UCSD-AML1 (cell line): Measurements from ENCODE around the gene FAM13A.
"Not testable (repeated sequence)": the region's sequence is repeated elsewhere in the genome, so short reads cannot be mapped to it uniquely, and the experiment has no call there.

ENCODE experiments used
- DNase-seq: peaks from one replicate; lab custom pipeline; 2025; ENCODE audit not compliant: unreplicated experiment; lab: John Stamatoyannopoulos, UW

The FAM13A gene

GRCh38 chr4:88858752-88859151 lies 198.2 kb downstream of the FAM13A start:
- DNase-seq: no peak

- DNase-seq: no peak
Observed at GRCh38 chr4:88857588-88857987, 199.4 kb downstream of the FAM13A start.

- DNase-seq: no peak
Observed at GRCh38 chr4:88854481-88854880, 202.5 kb downstream of the FAM13A start.

DNA sequence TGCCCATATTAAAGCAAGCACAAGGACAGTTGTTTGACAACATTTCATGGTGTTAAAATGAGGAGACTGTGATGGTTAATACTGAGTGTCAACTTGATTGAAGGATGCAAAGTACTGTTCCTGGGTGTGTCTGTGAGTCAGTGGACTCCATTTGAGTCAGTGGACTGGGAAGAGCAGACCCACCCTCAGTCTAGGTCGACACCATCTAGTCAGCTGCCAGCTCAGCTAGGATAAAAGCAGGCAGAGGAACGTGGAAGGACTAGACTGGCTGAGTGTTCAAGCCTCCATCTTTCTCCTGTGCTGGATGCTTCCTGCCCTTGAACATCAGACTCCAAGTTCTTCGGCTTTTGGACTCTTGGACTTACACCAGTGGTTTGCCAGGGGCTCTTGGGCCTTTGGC lies 203.4 kb downstream of the FAM13A start:
- not testable (repeated sequence) for DNase-seq

GRCh38 chr4:88846206-88846790 lies 210.7 kb downstream of the FAM13A start:
- no peak for DNase-seq

DNA sequence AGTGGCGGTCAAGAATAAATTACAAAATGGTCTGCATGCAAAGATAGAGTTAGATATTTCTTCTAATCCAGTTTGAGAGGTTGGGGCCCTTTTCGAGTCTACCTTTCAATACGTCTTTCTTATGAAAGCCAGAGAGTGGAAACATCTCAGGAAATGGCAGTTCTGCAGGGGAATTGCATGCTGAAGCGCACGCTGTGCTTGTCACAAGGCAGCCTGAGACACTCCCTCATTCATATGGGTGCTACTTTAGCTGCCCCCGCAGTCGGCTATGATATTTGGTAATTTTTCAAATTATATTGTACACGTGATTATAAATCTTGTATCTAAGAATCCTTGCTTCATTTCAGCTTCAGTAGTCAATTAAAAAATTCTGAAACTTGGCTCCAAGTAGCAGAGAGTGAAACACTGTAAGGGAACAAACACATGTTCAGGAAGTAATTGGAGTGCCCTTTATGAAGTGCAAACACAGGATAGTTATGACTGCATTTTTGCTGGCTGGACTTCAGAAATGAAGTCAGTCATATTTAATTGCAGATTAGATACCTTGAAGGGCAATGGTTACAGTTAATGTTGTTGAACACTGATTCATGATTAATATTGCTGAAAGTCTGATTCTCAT lies 213.8 kb downstream of the FAM13A start:
- no peak for DNase-seq

GRCh38 chr4:88841635-88842034 lies 215.3 kb downstream of the FAM13A start:
- DNase-seq: no peak

GRCh38 chr4:88836216-88836615 lies 220.8 kb downstream of the FAM13A start:
- no peak for DNase-seq

DNA sequence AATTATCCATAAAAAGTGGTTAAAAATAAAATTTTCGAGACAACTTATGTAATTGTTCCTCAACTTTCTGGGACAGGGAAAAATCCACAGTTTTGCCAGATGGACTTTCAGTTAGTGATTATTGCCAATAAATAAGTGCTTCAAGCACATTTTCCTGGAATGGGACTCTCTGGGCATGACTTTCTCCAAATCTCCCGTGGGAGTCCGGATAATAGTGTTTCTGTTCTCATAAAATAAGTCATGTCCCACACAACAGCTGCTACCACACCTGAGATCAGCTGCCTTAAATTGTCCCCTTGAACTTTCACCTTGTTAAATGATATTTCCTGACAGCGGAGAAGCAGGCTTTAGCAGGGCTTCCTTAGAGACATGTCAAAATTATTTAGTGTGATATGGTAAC lies 226.0 kb downstream of the FAM13A start:
- no peak for DNase-seq

GRCh38 chr4:88830598-88830997 lies 226.4 kb downstream of the FAM13A start:
- DNase-seq: no peak

- DNase-seq: no peak
Observed at GRCh38 chr4:88828842-88829571, 228.0 kb downstream of the FAM13A start.

DNA sequence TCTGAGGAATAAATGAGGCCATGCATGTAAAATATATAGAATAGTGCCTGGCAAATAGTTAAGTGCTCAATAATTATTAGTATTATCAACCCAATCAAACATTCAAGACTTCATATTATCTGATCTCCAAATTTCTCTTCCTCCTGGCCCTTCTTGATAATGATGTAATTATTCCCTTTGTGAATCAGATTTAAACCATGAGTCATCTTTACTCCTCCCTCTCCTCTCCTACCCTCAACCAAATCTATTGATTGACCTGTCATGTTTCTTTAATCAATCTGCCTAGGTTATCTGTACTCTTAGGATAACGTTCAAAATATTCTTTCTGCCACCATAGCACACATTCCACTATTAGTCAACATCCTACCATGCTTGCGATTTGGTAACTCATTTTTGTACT lies 229.5 kb downstream of the FAM13A start:
- no peak for DNase-seq

DNA sequence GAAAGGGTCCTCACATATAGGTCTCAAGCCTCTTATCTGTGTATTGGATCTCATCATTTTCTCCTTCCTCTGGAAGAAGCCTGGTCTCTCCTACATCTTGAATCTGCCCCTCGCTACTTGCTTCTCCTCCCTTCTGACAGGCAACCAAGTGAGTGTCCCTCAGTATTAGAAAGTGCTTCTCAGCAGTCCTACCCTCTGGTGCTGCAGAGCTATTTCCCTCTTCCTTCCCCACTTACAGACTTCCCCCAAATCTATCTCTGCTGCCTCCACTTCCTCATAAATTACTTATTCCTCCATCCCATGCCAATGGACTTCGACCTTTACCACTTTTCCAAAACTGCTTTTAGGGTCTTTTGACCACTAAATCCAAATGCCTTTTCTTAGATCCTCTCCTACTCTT lies 230.2 kb downstream of the FAM13A start:
- DNase-seq: no peak

DNA sequence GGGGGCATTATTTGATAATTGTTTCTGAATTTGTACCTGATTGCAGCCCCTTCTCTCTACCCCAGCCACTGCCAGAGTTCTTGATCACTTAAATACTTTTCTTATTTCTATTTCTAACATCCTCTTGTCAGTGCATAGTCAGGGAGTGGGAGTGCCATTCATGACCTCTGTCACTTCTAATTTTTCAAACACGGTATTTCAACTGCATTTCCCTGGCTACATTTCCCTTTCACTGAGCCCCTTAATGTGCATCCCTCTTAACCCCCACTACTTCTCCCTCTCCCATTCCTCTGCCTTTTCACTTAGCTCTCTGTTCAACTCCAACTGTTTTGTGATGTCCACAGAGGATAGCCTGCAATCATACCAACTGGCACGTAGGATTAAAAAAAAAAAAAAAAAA lies 231.1 kb downstream of the FAM13A start:
- no peak for DNase-seq

GRCh38 chr4:88823058-88823919 lies 233.7 kb downstream of the FAM13A start:
- peak; percentile 46 for DNase-seq

GRCh38 chr4:88822034-88822789 lies 234.8 kb downstream of the FAM13A start:
- no peak for DNase-seq

DNA sequence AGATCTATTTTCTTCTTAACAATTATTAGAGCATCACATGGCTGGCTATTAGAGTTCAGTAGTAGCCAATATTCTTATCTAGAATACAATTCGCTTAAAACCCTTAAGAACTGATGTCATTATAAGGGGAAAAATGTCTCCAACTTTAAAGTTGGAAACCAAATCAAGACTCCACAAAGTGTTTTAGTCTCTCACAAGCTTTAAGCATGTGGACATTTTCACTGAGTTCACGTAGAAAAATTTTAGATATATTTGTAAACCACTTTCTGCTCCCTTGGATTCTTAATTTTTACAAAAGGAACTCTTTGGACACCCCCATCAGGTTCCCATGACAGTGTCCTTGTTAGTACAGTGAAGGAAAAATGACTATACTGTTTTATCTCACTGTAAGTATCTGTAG lies 235.5 kb downstream of the FAM13A start:
- DNase-seq: no peak

DNA sequence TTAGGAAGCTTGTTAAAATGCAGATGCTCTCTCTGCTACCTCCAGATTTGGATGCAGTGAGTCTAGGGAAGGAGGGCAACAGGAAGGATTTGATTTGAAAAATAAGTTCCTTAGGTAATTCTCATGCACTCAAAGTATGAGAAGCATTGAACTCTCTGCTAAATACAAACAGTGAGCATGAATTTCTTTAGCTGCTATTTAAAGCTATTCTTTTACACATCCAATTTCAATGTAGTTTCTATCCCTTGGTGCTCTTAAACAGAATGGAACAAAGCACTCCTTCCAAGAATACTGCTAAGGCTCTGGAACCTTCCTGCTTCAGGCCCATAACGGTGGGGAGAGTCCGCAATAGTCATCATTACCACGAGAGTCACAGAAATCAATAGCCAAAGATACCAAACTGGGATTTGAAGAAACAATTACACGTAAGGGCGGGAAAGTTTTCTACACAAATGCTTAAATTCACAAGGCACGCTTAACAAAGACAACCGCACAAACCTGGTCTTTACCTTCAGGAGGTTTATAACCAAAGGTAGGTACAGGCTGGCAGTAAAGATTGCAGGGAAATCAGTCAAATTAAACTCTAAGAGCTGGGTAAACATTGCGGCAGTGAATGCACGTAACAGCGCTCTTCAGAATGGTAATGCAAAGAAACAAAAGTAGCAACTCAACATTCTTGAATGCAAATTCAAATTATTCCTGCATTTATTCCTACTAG lies 236.1 kb downstream of the FAM13A start:
- no peak for DNase-seq

- DNase-seq: no peak
Observed at GRCh38 chr4:88819818-88820697, 236.9 kb downstream of the FAM13A start.
